Activated CD4-positive, alpha-beta T cell treated with anti-CD3 and anti-CD28 coated beads for 48 hours (primary cell): ENCODE results near the gene TBX10.
"Not testable (repeated sequence)": the region's sequence is repeated elsewhere in the genome, so short reads cannot be mapped to it uniquely, and the experiment has no call there.

Experiments used
- DNase-seq: peaks from one replicate; pipeline ENCODE4 v3.0.0-alpha.2; 2020

Gene TBX10

DNA sequence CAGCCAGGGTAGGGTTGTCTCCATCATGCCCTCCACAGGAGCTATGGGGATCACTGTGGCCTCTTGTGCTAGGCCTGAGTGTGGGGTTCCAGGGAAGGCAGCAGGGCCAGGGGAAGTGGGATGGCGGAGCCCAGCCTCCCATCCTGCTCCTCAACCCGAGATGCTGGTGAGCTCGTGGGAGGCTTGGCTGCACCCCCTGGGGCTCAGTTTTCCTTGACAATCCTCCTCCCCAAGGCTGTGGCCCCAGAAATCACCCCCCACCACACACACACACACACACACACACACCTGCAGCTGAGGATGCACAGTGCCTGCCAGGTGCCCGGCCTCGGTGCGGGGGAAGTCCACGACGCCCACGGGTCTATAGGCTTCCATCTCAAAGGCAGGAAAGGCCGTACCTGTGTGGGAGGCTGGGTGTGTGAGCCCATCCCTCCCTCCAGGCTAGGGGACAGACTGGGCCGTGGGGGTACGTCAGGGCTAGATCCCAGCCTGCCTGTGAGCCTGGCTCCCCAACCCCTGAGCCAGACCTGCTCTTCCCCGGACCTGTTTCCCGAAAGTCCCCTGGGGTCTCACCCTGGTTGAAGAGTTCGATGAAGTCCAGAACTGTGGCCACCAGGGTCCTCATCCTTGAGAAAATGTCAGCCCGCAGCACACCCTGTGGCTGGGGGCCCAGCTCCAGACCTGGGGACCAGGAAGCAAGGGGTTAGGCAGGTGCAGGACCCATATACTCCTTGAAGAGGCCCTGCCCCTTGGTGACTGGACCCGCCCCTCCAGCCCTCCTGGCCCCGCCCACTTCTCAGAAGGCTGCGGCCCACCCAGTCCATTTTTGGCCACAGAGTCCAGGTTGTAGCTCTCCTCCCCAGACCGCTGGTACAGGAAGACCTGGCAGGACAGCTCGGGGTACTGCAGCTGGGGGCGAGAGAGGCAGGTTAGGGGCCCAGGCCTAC, 5.2 kb upstream of the TBX10 start:
- DNase-seq = no peak

GRCh38 chr11:67644042-67644441, 4.5 kb upstream of the TBX10 start:
- no peak for DNase-seq

- DNase-seq = no peak
These were observed 2.9 kb upstream of the TBX10 start for GRCh38 chr11:67642173-67643120.

DNA sequence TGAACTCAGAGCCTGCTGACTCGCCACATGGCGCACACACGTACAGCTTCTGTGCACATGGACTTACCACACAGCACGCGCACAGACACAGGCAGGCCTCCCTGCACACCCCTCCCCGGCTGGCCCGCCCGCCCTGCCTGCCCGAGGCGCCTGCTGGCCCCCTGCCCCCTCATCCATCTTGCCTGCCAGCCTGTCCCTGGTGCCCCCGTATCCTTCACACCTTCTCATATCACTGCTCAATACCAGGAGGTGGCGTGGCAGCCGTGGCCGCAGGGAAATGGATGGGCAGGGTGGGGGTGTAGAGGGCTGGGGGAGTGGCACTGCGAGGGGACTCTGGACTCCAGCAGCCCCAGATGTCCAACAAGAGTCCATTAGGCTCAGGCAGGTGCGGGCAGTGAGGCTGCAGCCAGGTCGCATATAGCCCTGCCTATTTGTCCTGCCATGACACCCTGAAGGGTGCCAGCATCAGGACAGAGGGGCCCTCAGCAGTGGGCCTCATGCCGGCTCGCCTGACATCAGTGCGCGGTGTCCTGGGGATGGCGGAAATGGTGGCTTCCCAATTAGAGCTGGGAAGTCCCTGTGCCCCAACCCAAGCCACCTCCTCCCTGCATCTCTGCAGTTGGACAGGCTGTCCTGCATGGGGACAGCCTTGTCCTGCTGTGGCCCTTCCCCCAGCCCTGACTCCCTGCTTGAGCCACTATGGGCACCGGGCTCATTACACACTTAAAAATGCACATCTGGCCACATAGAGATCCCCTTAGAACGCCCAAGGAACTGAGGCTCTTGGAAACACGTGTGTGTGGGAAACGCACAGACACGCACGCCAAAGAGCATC, 2.0 kb upstream of the TBX10 start:
- no peak for DNase-seq

- DNase-seq = no peak
These were observed 1.3 kb upstream of the TBX10 start for GRCh38 chr11:67640758-67641337.

DNA sequence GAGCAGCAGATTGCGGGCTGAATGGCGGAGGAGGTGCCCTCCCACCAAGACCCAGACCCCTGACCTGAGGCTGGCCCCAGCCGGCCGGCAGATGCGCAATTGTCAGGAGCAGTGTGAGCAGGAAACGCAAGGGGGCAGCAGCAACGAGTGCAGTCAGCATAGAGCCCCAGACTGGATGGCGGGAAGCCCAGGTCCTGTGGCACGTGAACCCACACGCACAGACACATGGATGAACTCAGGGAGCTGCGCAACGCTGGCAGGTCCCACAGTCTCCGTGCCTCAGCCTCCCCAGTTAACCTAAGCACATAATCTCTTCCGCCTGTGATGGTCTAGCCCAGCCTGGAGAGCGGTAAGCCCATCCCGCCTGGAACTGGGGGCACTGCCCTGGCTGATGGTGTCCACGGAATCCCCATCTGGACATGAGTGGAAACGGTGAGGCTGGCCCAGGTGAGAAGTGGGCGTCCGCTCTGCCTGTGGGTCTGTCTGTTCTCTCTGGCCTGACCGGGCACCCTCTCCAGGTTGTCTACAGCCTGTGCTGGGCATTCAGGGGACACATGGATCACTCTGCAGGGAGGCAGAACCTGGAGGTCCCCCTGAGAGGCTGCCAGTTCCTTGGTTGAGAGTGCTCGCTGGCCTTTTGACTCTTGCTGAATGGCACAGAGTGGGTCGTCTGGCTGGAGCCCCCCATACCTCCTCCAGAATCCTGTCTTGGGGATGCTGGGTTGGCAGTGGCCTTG, 626 bp upstream of the TBX10 start:
- peak; percentile 79 for DNase-seq

GRCh38 chr11:67638535-67639437, 777 bp downstream of the TBX10 start:
- no peak for DNase-seq

- DNase-seq = not testable (repeated sequence)
These were observed 2.1 kb downstream of the TBX10 start for GRCh38 chr11:67637441-67637840.

DNA sequence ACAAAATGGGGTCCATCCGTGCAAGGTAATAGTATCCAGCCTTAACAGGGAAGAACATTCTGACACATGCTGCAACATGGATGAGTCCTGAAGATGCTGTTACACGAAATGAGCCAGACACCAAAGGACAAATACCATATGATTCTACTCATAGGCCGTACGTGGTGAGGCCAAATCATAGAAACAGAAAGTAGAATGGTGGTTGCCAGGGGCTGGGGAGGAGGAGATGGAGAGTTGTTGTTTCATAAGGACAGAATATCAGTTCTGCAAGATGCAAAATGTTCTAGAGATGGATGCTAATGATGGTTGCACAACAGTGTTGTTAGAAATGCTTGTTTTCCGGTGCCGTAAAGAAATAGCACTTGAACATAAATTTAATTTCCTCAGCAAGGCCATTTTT, 2.6 kb downstream of the TBX10 start:
- no peak for DNase-seq

- no peak for DNase-seq
These were observed 4.4 kb downstream of the TBX10 start for GRCh38 chr11:67635231-67635521.

- DNase-seq = no peak
These were observed 5.0 kb downstream of the TBX10 start for GRCh38 chr11:67634366-67635230.

- DNase-seq = no peak
These were observed 5.7 kb downstream of the TBX10 start for GRCh38 chr11:67633758-67634365.

- DNase-seq = no peak
These were observed 6.4 kb downstream of the TBX10 start for GRCh38 chr11:67632982-67633755.

- no peak for DNase-seq
These were observed 7.2 kb downstream of the TBX10 start for GRCh38 chr11:67632175-67632981.

- DNase-seq = no peak
These were observed 7.7 kb downstream of the TBX10 start for GRCh38 chr11:67631853-67632174.

DNA sequence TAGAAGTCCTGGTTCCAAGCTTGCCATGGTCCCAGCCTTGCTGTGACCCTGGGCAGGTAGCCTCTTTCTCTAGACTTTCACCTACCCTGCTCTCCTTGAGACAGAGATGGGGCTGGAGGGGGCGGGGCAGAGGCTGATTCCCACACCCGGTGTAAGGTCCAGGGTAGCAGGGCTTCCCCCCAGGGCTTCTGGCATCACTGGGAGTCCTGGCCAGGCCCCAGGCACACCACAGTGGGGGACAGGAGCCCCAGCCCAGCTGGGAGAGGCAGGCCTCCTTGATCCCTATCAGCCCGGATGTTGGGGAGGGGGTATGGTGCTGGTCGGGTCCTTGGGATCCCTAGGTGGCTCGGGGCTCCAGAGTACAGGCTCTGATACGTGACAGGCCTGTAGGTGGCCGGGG, 8.2 kb downstream of the TBX10 start:
- no peak for DNase-seq

GRCh38 chr11:67630943-67631331, 8.6 kb downstream of the TBX10 start:
- DNase-seq = no peak
